K562 (cell line): ENCODE data around the gene PLG.

Source experiments
- CREB1 ChIP-seq, 2 experiments: sonication (generic) in 1 of 2; formaldehyde crosslinking in 1 of 2; IDR thresholded peaks; 2 replicates each; pipeline versions ENCODE4 v1.6.1 to v1.8.0; 2012 to 2022; ENCODE audit warnings: inconsistent platforms in 1 of 2, mild to moderate bottlenecking in 1 of 2, missing genetic modification reagents in 1 of 2, moderate library complexity in 1 of 2
- EP300 ChIP-seq: IDR thresholded peaks from 2 replicates; pipeline ENCODE4 v1.6.1; 2012; ENCODE audit warnings: low read length, improper control_type of control experiment

GRCh38 chr6:160750276-160750689, 48.2 kb downstream of the PLG start:
- TF ChIP-seq EP300 (no peak), CREB1 (IDR thresholded peaks at IDR 0.05) (no peak), CREB1 (CRISPR knock-in tag; IDR thresholded peaks at IDR 0.05) (no peak)
